Measurements from ENCODE around the gene UGT1A6. TPM values are rescaled to one million over a fixed set of nuclear protein-coding genes. Genes with fewer than 3 reads are reported as not detected.

The UGT1A6 gene
- total RNA-seq, 2 donors from 2014 or later: 4.4 to 5.5 TPM

- no peak for DNase-seq
- H3K9ac ChIP-seq (ENCODE audit: low read depth in 2 of 2, low read length in 2 of 2): no peak overlapping the region
- no peaks in the 10 kb centered on the region for H3K9me3 ChIP-seq
- TF ChIP-seq CTCF (IDR thresholded peaks at IDR 0.05): no peak
- no peaks in the 10 kb centered on the region for H3K4me1 ChIP-seq
- H3K27ac ChIP-seq: no peak overlapping the region
- H3K4me3 ChIP-seq: no peak overlapping the region
- no peaks in the 10 kb centered on the region for H3K36me3 ChIP-seq
- intact Hi-C loops (cut with DNase I): no loop called here
- no peaks in the 10 kb centered on the region for H3K27me3 ChIP-seq
Observed at GRCh38 chr2:233758141-233758540, 65.5 kb downstream of the UGT1A6 start.

GRCh38 chr2:233758849-233759248 lies 66.2 kb downstream of the UGT1A6 start:
- Histone ChIP-seq H3K27ac (no peak overlapping the region), H3K9ac (ENCODE audit: low read depth in 2 of 2, low read length in 2 of 2) (no peak overlapping the region), H3K4me1 (no peaks in the 10 kb centered on the region), H3K9me3 (no peaks in the 10 kb centered on the region), H3K36me3 (no peaks in the 10 kb centered on the region), H3K27me3 (no peaks in the 10 kb centered on the region), H3K4me3 (no peak overlapping the region)
- intact Hi-C loops (cut with DNase I): no loop called here
- no peak for TF ChIP-seq CTCF (IDR thresholded peaks at IDR 0.05)
- no peak for DNase-seq

GRCh38 chr2:233760043-233760442 lies 67.4 kb downstream of the UGT1A6 start, which contains the start of gene UGT1A1:
Gene UGT1A1 (plus strand): TSS chr2:233760270. CDS start chr2:233760288, 18 bp downstream.
- Histone ChIP-seq H3K36me3 (no peaks in the 10 kb centered on the region), H3K27me3 (no peaks in the 10 kb centered on the region), H3K9me3 (no peaks in the 10 kb centered on the region), H3K4me1 (no peaks in the 10 kb centered on the region), H3K4me3 (no peak within 1 kb of the TSS), H3K27ac (no peak within 1 kb of the TSS), H3K9ac (ENCODE audit: low read depth in 2 of 2, low read length in 2 of 2) (no peak within 1 kb of the TSS)
- intact Hi-C loops (cut with DNase I): no loop called here
- no peak for TF ChIP-seq CTCF (IDR thresholded peaks at IDR 0.05)
- no peak for DNase-seq

- Histone ChIP-seq H3K4me3 (no peak overlapping the region), H3K4me1 (no peaks in the 10 kb centered on the region), H3K27me3 (no peaks in the 10 kb centered on the region), H3K9me3 (no peaks in the 10 kb centered on the region), H3K36me3 (no peaks in the 10 kb centered on the region), H3K9ac (ENCODE audit: low read depth in 2 of 2, low read length in 2 of 2) (no peak overlapping the region), H3K27ac (no peak overlapping the region)
- intact Hi-C loops (cut with DNase I): no loop called here
- no peak for DNase-seq
- no peak for TF ChIP-seq CTCF (IDR thresholded peaks at IDR 0.05)
Observed at GRCh38 chr2:233761040-233761769, 68.5 kb downstream of the UGT1A6 start.

- Histone ChIP-seq H3K9ac (ENCODE audit: low read depth in 2 of 2, low read length in 2 of 2) (no peak overlapping the region), H3K4me3 (no peak overlapping the region), H3K4me1 (no peaks in the 10 kb centered on the region), H3K36me3 (no peaks in the 10 kb centered on the region), H3K27me3 (no peaks in the 10 kb centered on the region), H3K27ac (no peak overlapping the region), H3K9me3 (no peaks in the 10 kb centered on the region)
- TF ChIP-seq CTCF (IDR thresholded peaks at IDR 0.05): no peak
- DNase-seq: peak; percentile 27
- intact Hi-C loops (cut with DNase I): no loop called here
Observed at GRCh38 chr2:233764264-233764663, 71.6 kb downstream of the UGT1A6 start.

All from colonic mucosa (tissue), 4 donors.